ENCODE measurements around the gene DHX40.

GRCh38 chr17:59558953-59559352 is 6.5 kb upstream of the DHX40 start:
- TF ChIP-seq, protein P1, sequence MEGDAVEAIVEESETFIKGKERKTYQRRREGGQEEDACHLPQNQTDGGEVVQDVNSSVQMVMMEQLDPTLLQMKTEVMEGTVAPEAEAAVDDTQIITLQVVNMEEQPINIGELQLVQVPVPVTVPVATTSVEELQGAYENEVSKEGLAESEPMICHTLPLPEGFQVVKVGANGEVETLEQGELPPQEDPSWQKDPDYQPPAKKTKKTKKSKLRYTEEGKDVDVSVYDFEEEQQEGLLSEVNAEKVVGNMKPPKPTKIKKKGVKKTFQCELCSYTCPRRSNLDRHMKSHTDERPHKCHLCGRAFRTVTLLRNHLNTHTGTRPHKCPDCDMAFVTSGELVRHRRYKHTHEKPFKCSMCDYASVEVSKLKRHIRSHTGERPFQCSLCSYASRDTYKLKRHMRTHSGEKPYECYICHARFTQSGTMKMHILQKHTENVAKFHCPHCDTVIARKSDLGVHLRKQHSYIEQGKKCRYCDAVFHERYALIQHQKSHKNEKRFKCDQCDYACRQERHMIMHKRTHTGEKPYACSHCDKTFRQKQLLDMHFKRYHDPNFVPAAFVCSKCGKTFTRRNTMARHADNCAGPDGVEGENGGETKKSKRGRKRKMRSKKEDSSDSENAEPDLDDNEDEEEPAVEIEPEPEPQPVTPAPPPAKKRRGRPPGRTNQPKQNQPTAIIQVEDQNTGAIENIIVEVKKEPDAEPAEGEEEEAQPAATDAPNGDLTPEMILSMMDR (IDR thresholded peaks at IDR 0.05; ENCODE audit: insufficient read depth, low read length, poor library complexity, severe bottlenecking) = no peak
- no peak for TF ChIP-seq EZH2phosphoT487 (conservative IDR thresholded peaks at IDR 0.05; ENCODE audit: low read length)

Data from SU-DHL-6 (cell line).